ENCODE measurements around the gene C16orf86. TPM values are rescaled to one million over a fixed set of nuclear protein-coding genes. Genes with fewer than 3 reads are reported as not detected.

C16orf86 gene
- polyA plus RNA-seq, 3 donors, result 4.1 to 11.3 (median 4.6) TPM

DNA sequence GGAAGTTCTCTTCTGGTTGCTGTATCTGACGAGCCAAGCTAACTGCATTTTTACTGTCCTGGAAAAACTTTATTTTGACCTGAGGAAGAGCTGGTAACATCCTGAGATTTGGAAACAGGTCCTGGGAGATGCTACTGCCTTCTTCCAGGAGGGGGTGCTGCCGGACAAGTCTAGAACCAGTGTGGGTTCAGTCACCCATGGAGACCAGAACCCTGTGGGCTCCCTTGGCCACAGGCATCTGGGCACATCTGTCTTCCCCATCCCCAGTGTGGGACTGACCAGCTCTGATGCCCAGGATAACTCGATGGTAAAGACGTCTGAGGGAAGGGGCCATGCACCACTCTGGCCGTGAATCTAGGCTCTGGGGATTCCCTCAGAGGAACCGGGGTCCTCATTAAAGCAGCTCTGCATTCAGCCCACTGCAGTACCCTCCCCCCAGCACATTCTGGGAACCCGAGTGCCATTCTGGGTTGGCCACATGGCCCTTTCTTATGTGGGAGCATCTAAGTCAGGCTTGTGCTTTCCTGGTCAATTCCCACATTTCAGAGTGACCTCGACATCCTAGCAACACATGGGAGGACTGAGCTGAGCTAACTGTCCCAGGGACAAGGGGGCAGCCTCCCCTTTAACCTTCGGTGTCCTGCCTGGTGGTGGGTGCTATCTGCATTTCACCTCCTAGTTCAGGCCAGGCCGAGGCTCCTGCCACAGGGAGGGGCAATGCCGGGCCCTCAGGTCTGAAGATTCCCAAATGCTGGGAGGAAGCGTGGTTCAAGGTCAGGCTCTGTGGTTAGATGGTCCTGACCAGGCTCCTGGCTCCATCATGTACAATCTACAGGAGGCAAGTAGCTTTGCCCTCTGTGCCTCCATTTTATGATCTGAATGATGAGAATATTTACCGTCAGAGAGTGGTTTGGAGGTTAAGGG is 6.4 kb downstream of the C16orf86 start:
- H3K79me2 ChIP-seq (ENCODE audit: insufficient read depth, low read length), result no peaks in the 10 kb centered on the region
- H2AFZ ChIP-seq (ENCODE audit: insufficient read depth, low read depth, low read length, poor library complexity, severe bottlenecking), result peak overlapping the region; percentile 91
- TF ChIP-seq CTCF (IDR thresholded peaks at IDR 0.05), result peak; percentile 86
- H3K27ac Mint-ChIP-seq, result peak overlapping the region; percentile 80 to 93 (median 89)
- H3K4me2 ChIP-seq (replicated peaks; ENCODE audit: extremely low read depth, low read length, poor library complexity, severe bottlenecking), result peak overlapping the region; percentile 62
- peaks cover 11 to 19% of the 10 kb centered on the region in 2 donors for H3K36me3 Mint-ChIP-seq
- intact Hi-C loops (cut with micrococcal nuclease), result loop anchor here (2.0 to 10.0 kb wide), 4 partner anchors 44 to 552 kb away; partner anchors contain the start of gene GFOD2 (in 1 of the 2)
- peak; percentile 54 to 72 (median 70) for DNase-seq
- H3K9ac ChIP-seq (ENCODE audit: insufficient read depth, low read length, poor library complexity, severe bottlenecking), result peak overlapping the region; percentile 4
- no peaks in the 10 kb centered on the region for H3K36me3 ChIP-seq (replicated peaks in 1 of 2; ENCODE audit: control insufficient read depth in 1 of 2, insufficient read depth in 2 of 2, low read length in 2 of 2)
- peak overlapping the region; percentile 41 to 86 for H3K27ac ChIP-seq (ENCODE audit: low read depth in 1 of 2, low read length in 2 of 2)
- no peak overlapping the region for H3K4me3 Mint-ChIP-seq
- no peaks in the 10 kb centered on the region for H3K9me3 ChIP-seq (replicated peaks in 1 of 2; ENCODE audit: control insufficient read depth in 1 of 2, insufficient read depth in 1 of 2, low read length in 2 of 2)
- peaks cover 0 to 2% (median 0%) of the 10 kb centered on the region in 7 donors for H3K9me3 Mint-ChIP-seq
- H4K20me1 ChIP-seq (ENCODE audit: insufficient read depth, low read length), result no peaks in the 10 kb centered on the region
- peak overlapping the region in 1 of 3 experiments; percentile 49 for H3K4me3 ChIP-seq (replicated peaks in 1 of 3; ENCODE audit: low read depth in 2 of 3, low read length in 3 of 3)
- H3K27me3 Mint-ChIP-seq (ENCODE audit: low read depth in 3 of 3), result peaks cover 0 to 4% (median 2%) of the 10 kb centered on the region in 3 donors
- 51% methylated on average over 10 of the region's 13 CpGs for WGBS (ENCODE audit: insufficient coverage)
- peaks cover 31 to 33% of the 10 kb centered on the region in 2 donors for H3K4me1 ChIP-seq (ENCODE audit: control insufficient read depth in 1 of 2, insufficient read depth in 2 of 2, low read length in 2 of 2)
- H3K27me3 ChIP-seq (ENCODE audit: control insufficient read depth in 2 of 2, insufficient read depth in 2 of 2, low read length in 2 of 2), result no peaks in the 10 kb centered on the region
- peaks cover 41% of the 10 kb centered on the region for H3K4me1 Mint-ChIP-seq

- H4K20me1 ChIP-seq (ENCODE audit: insufficient read depth, low read length), result no peaks in the 10 kb centered on the region
- H2AFZ ChIP-seq (ENCODE audit: insufficient read depth, low read depth, low read length, poor library complexity, severe bottlenecking), result peak overlapping the region; percentile 91
- peak overlapping the region; percentile 43 for H3K9ac ChIP-seq (ENCODE audit: insufficient read depth, low read length, poor library complexity, severe bottlenecking)
- H3K4me2 ChIP-seq (replicated peaks; ENCODE audit: extremely low read depth, low read length, poor library complexity, severe bottlenecking), result peak overlapping the region; percentile 62
- H3K79me2 ChIP-seq (ENCODE audit: insufficient read depth, low read length), result no peaks in the 10 kb centered on the region
- no peaks in the 10 kb centered on the region for H3K9me3 ChIP-seq (replicated peaks in 1 of 2; ENCODE audit: control insufficient read depth in 1 of 2, insufficient read depth in 1 of 2, low read length in 2 of 2)
- H3K27ac ChIP-seq (ENCODE audit: low read depth in 1 of 2, low read length in 2 of 2), result peak overlapping the region; percentile 41 to 86
- H3K4me3 ChIP-seq (replicated peaks in 1 of 3; ENCODE audit: low read depth in 2 of 3, low read length in 3 of 3), result peak overlapping the region in 1 of 3 experiments; percentile 57
- Mint-ChIP-seq H3K36me3 (peaks cover 10 to 19% of the 10 kb centered on the region in 2 donors), H3K27ac (peak overlapping the region; percentile 80 to 94 (median 90)), H3K27me3 (ENCODE audit: low read depth in 3 of 3) (peaks cover 0 to 4% (median 2%) of the 10 kb centered on the region in 3 donors), H3K9me3 (no peaks in the 10 kb centered on the region), H3K4me1 (peaks cover 34% of the 10 kb centered on the region), H3K4me3 (peak overlapping the region; percentile 61 to 86)
- TF ChIP-seq CTCF (IDR thresholded peaks at IDR 0.05), result no peak
- WGBS (ENCODE audit: insufficient coverage), result 15% methylated on average over 8 of the region's 21 CpGs
- peaks cover 21 to 24% of the 10 kb centered on the region in 2 donors for H3K4me1 ChIP-seq (ENCODE audit: control insufficient read depth in 1 of 2, insufficient read depth in 2 of 2, low read length in 2 of 2)
- peak; percentile 54 to 78 (median 75) for DNase-seq
- intact Hi-C loops (cut with micrococcal nuclease), result loop anchor here (2.0 to 10.0 kb wide), 4 partner anchors 43 to 551 kb away; partner anchors contain the start of gene GFOD2 (in 1 of the 2)
- peaks cover 0 to 2% of the 10 kb centered on the region in 2 donors for H3K36me3 ChIP-seq (replicated peaks in 1 of 2; ENCODE audit: control insufficient read depth in 1 of 2, insufficient read depth in 2 of 2, low read length in 2 of 2)
- H3K27me3 ChIP-seq (ENCODE audit: control insufficient read depth in 2 of 2, insufficient read depth in 2 of 2, low read length in 2 of 2), result no peaks in the 10 kb centered on the region
Measured at GRCh38 chr16:67673712-67674580, 7.3 kb downstream of the C16orf86 start.

Measured in CD14-positive monocyte (primary cell).